Keratinocyte (primary cell): Measurements from ENCODE around the gene DCST2.

Source experiments
- EZH2 ChIP-seq: IDR thresholded peaks from one replicate; pipeline ENCODE4 v1.6.1; 2012; ENCODE audit warnings: inconsistent platforms, mild to moderate bottlenecking, low read length, moderate library complexity
- TF ChIP-seq, protein P1 (sequence below), 3 experiments: IDR thresholded peaks in 1 of 3; conservative IDR thresholded peaks in 1 of 3; optimal IDR thresholded peaks in 1 of 3; 2 replicates in 2 of 3; 3 replicates in 1 of 3; pipeline versions ENCODE3 to v1.5.1; 2011; ENCODE audit warnings: low read length in 3 of 3, mild to moderate bottlenecking in 3 of 3, moderate library complexity in 2 of 3, control low read depth in 1 of 3, inconsistent platforms in 1 of 3; ENCODE audit not compliant: insufficient read depth in 2 of 3; ENCODE audit errors: extremely low read depth in 1 of 3

DNA sequence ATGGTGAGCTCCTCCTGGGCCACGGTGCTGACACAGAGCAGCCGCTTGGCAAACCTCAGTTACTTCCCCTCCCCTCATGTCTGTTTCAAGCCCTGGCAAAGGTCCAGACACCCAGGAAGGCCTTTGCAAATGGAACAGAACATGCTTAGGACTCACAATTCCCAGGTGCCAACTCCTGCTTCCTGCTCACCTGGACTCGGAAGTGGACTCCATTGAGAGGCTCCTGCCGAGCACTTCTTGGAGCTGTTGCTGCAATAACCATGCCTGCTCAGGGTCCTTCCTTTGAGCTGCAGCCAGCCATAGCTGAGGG lies 10.7 kb downstream of the DCST2 start:
- TF ChIP-seq, protein P1, sequence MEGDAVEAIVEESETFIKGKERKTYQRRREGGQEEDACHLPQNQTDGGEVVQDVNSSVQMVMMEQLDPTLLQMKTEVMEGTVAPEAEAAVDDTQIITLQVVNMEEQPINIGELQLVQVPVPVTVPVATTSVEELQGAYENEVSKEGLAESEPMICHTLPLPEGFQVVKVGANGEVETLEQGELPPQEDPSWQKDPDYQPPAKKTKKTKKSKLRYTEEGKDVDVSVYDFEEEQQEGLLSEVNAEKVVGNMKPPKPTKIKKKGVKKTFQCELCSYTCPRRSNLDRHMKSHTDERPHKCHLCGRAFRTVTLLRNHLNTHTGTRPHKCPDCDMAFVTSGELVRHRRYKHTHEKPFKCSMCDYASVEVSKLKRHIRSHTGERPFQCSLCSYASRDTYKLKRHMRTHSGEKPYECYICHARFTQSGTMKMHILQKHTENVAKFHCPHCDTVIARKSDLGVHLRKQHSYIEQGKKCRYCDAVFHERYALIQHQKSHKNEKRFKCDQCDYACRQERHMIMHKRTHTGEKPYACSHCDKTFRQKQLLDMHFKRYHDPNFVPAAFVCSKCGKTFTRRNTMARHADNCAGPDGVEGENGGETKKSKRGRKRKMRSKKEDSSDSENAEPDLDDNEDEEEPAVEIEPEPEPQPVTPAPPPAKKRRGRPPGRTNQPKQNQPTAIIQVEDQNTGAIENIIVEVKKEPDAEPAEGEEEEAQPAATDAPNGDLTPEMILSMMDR (optimal IDR thresholded peaks at IDR 0.05 in 1 of 3, IDR thresholded peaks at IDR 0.05 in 1 of 3, conservative IDR thresholded peaks at IDR 0.05 in 1 of 3; ENCODE audit: extremely low read depth in 1 of 3, insufficient read depth in 2 of 3, low read length in 3 of 3) = no peak
- TF ChIP-seq EZH2 = no peak
